Thymus (tissue), 11 donors: Measurements from ENCODE around the gene CRIM1. TPM values are rescaled to one million over a fixed set of nuclear protein-coding genes. Genes with fewer than 3 reads are reported as not detected.
A peak's percentile ranks its signal among the peaks of the same experiment; 100 is the strongest.

Experiments used
- DNase-seq, 9 donors: peaks; one replicate each; pipeline ENCODE4 v3.0.0-alpha.2; 2013; ENCODE audit warnings: low spot score in 9 of 9, low read depth in 6 of 9, missing footprints in 1 of 9
- H3K27ac ChIP-seq, 2 donors: one replicate each; pipeline ENCODE4 v1.5.1; 2013; ENCODE audit warnings: control low read depth in 1 of 2, low read depth in 1 of 2, low read length in 1 of 2, mild to moderate bottlenecking in 1 of 2, moderate library complexity in 1 of 2
- H3K27me3 ChIP-seq, 2 donors: one replicate each; pipeline ENCODE4 v1.5.1; 2013; ENCODE audit warnings: low read length in 1 of 2; ENCODE audit not compliant: control insufficient read depth in 2 of 2, insufficient read depth in 1 of 2
- H3K36me3 ChIP-seq, 2 donors: one replicate each; pipeline ENCODE4 v1.5.1; 2013; ENCODE audit warnings: low read length in 1 of 2, mild to moderate bottlenecking in 1 of 2, moderate library complexity in 1 of 2; ENCODE audit not compliant: control insufficient read depth in 2 of 2, insufficient read depth in 2 of 2
- H3K4me1 ChIP-seq, 2 donors: one replicate each; pipeline ENCODE4 v1.5.1; 2013; ENCODE audit warnings: low read length in 2 of 2; ENCODE audit not compliant: control insufficient read depth in 2 of 2, insufficient read depth in 2 of 2
- H3K4me3 ChIP-seq, 2 donors: one replicate each; pipeline ENCODE4 v1.5.1; 2013; ENCODE audit warnings: low read length in 2 of 2, control low read depth in 1 of 2, mild to moderate bottlenecking in 1 of 2
- H3K9me3 ChIP-seq, 2 donors: one replicate each; pipeline ENCODE4 v1.5.1; 2013; ENCODE audit warnings: low read length in 1 of 2, mild to moderate bottlenecking in 1 of 2; ENCODE audit not compliant: control insufficient read depth in 2 of 2, insufficient read depth in 1 of 2
- WGBS: extraction: QIAGEN DNeasy Blood & Tissue Kit; methylation state at CpG from one replicate; pipeline ENCODE4 v1.1.7; 2013; 5-methylcytosine and 5-hydroxymethylcytosine counted together
- polyA plus RNA-seq: library from polyadenylated mRNA; stranded (reverse); fragments of 200-250 nt; gene quantifications from one replicate; pipeline ENCODE4 v1.2.3, GENCODE V29; 2013
- total RNA-seq: library from RNA; stranded (reverse); fragments of 120-200 nt; gene quantifications from one replicate; pipeline ENCODE4 v1.2.4, GENCODE V29; 2013
- donor health status: healthy.

CRIM1 gene
- total and polyA plus RNA-seq, 2 donors, result 9.1 to 24.3 TPM

DNA sequence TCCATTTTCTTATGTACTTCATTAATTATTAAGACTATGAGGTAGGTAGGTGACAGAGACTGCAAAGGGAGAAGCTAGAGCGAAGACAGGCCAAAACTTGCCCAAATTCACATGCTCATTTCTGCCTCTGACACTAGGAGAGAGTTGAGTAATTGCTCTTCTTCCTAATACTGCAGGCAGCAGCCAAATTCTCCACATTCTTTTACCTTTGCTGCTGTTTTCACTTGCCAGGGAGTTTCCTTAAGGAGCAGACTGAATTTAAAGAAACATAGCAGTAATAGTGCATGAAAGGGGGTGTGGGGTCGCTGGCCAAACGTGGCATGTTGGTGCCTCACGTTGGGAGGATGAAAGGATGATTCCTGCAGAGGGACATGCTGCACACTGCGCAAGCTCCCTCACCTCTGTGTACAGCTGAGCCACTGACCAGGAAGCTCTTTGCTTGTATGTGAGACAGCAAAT lies 12.3 kb downstream of the CRIM1 start:
- 92% methylated on average over 5 of the region's 5 CpGs for WGBS
- no peak overlapping the region for H3K4me3 ChIP-seq

DNA sequence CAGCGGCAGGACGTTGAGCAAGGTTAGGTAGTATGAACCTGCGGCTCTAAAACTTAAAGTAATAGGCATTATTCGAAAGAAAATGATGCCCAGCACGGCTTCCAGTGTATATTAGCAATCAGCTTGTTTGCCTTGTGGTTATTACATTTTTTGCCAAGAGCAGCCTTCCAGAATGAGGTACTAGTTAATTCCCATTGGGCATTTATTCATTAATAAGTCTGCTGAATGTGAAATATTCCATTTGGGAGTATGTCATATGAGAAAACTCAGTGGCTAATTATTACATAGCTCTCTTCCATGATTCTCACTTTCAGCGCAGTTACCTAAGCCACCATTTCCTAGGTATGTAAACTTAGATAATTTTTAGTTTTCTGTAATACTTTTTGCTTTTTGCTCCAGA lies 12.9 kb downstream of the CRIM1 start:
- no peak for DNase-seq
- Histone ChIP-seq H3K36me3 (no peaks in the 10 kb centered on the region), H3K27me3 (no peaks in the 10 kb centered on the region), H3K9me3 (no peaks in the 10 kb centered on the region), H3K4me1 (no peaks in the 10 kb centered on the region), H3K27ac (peak overlapping the region; percentile 31 to 58), H3K4me3 (no peak overlapping the region)
- 94% methylated on average over 6 of the region's 6 CpGs for WGBS

More for the DNA sequence above, 12.3 kb downstream of the CRIM1 start:
- Histone ChIP-seq H3K36me3 (no peaks in the 10 kb centered on the region), H3K9me3 (no peaks in the 10 kb centered on the region), H3K4me1 (no peaks in the 10 kb centered on the region), H3K27me3 (no peaks in the 10 kb centered on the region), H3K27ac (peak overlapping the region; percentile 65 to 74)
- no peak for DNase-seq

DNA sequence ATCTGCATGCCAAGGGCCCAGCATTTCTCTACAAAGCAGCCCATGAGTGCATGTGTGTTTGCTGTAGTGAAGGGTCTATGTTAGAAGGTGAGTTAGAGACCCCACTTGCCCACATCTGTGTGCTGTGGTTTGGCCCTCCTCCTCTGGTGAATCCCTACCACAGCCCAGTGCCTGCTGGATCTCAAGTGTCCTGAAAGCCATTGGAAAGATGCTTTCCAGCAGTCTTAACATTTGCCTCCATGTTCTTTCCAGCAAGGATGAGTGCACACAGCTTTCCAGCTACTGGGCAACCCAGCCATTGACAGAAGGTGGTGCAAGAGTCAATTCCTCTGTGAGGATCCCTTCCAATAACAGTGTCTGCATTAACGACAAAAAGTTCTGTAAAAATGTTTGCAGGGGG lies 13.6 kb downstream of the CRIM1 start:
- Histone ChIP-seq H3K27ac (peak overlapping the region in 1 of 2 donors; percentile 27), H3K4me3 (no peak overlapping the region), H3K9me3 (no peaks in the 10 kb centered on the region), H3K36me3 (no peaks in the 10 kb centered on the region), H3K4me1 (no peaks in the 10 kb centered on the region), H3K27me3 (no peaks in the 10 kb centered on the region)
- no peak for DNase-seq
- 93% methylated on average over 1 of the region's 1 CpG for WGBS

DNA sequence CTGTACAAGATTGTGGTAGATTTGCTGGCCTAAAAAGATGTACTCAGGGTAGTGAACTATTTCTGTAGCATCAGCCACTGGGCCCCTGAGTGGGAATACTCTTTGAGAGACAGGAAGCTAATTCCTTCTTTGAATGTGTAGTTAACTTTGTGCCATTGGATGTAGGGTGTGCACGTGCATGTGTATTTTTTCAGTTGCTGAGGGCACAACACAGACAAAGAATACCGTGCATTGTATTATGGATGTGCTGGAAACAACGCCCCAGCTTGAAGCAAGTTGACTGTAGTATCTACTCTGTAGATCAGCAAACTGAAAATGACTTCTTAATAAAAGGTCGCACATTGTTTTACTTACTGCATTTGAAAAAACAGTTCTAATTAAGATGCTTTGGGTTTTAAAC lies 14.1 kb downstream of the CRIM1 start:
- Histone ChIP-seq H3K4me3 (no peak overlapping the region), H3K4me1 (no peaks in the 10 kb centered on the region), H3K9me3 (no peaks in the 10 kb centered on the region), H3K36me3 (no peaks in the 10 kb centered on the region), H3K27me3 (no peaks in the 10 kb centered on the region), H3K27ac (no peak overlapping the region)
- WGBS, result 83% methylated on average over 4 of the region's 4 CpGs
- no peak for DNase-seq

DNA sequence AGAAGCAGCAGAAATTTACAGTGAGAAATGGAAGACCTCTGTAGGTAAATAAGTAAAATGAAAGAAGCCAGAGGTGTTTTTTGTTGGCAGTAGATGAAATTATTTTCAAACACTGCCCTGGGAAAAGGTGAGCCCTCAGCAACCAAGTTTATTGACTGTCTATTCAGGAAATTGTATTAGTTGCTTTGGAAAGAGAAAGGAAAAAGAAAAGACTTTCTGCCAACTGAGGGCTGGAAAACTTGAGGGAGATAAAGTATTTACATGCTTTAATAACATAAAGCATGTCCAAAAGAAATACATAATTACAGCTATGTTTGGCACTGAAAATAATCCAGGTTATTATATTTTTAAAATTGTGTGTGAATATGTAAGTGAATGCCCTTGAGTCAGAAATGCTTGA lies 14.7 kb downstream of the CRIM1 start:
- no peaks in the 10 kb centered on the region for H3K36me3 ChIP-seq
- no peaks in the 10 kb centered on the region for H3K27me3 ChIP-seq
- DNase-seq, result no peak
- H3K4me1 ChIP-seq, result no peaks in the 10 kb centered on the region
- no peak overlapping the region for H3K27ac ChIP-seq
- H3K4me3 ChIP-seq, result no peak overlapping the region
- H3K9me3 ChIP-seq, result no peaks in the 10 kb centered on the region

DNA sequence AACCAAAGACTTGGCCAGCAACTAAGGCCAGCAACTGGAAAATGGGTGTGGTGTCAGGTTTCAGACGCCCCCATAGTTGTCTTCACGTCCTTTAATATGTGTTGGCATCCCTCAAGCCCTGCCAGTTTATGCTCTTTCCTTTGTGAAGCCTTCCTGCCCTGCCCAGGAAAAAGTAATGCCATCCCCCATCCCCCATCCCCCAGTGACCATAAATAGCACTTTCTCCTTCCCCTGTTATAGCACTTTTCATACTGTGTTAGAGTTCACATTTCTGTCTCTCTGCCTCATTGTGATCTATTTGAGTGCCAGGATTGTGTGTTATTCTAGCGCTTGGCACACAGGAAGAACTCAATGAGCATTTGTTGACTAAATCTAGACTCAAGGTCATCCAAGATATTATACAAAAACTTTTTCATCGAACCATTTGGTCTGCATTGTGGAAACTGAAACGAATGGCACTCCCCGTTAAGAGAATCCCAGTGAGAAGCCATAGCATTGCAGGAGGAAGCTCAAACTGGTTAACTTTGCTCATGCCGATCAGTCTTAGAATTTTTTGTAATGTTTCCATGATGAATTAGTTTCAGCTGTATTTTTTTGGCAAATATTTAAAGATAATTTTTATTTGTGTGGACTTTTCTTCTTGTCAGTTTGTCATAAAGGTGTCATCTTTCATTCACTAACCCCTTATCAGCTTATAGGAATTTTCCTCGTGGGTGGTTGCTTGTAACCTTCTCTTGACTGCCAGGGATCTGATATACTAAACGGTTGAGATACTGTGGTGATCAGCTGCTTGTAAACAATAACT lies 15.7 kb downstream of the CRIM1 start:
- no peak for DNase-seq
- no peaks in the 10 kb centered on the region for H3K27me3 ChIP-seq
- H3K36me3 ChIP-seq, result no peaks in the 10 kb centered on the region
- H3K4me3 ChIP-seq, result no peak overlapping the region
- H3K27ac ChIP-seq, result no peak overlapping the region
- no peaks in the 10 kb centered on the region for H3K9me3 ChIP-seq
- H3K4me1 ChIP-seq, result no peaks in the 10 kb centered on the region
- WGBS, result 93% methylated on average over 9 of the region's 9 CpGs

DNA sequence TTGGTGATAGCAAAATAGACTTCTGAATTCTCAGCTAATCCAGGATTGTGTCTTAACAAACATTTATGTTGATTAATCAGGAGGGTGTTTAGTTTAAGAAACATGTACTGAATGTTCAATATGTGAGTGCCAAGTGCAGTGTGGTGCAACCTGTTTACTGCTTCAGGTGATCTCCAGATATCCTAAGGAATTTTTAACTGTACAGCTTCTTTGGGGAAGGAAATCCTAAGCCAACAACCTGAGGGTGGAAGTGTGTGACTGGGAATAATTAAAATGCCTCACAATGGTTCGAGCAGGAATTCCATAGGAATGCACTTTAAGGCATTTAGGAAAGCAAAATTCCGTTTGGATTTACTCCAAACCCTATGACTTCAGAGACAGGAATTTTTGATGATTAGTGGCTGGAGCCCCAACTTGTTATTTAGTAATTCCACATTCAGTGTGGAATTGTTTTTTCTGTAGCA lies 16.4 kb downstream of the CRIM1 start:
- Histone ChIP-seq H3K9me3 (no peaks in the 10 kb centered on the region), H3K4me1 (no peaks in the 10 kb centered on the region), H3K27me3 (no peaks in the 10 kb centered on the region), H3K27ac (no peak overlapping the region), H3K4me3 (no peak overlapping the region), H3K36me3 (no peaks in the 10 kb centered on the region)
- no peak for DNase-seq
- 86% methylated on average over 2 of the region's 2 CpGs for WGBS

DNA sequence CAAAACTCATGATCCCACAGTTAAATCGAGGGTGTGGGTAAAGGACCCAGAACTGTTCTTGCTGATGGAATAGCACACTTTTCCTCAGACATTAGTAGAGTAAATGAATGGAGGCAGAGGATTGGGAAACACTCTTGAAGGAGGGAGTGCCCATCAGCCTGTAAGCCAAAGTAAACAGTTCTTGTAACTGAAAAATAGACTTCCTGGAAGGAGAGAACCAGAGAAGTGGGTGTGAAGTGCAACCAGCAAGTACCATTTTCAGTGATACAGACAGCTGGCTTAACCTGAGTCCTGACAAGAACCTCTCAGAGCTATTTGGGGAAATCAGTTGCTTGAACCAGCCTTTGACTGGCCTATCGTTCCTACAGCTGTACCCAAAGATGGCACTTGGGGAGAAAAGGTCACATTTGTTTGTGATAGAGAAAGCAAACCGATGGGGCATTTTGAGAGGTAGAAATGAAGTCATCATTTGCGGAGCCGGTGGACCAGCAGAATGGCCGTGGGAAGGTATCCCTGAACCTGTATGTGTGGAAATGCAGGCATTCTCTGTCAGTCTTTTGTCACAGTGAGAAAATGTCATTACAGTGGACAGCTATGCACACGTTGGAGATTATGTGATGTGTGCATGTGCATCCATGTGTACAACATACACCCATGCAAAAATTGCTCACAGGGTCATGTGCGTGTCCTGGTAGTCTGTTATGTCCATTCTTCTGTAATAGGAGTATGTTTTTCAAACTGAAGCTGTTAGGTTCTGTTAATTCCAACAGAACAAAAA lies 17.8 kb downstream of the CRIM1 start:
- H3K27ac ChIP-seq, result no peak overlapping the region
- H3K36me3 ChIP-seq, result no peaks in the 10 kb centered on the region
- no peaks in the 10 kb centered on the region for H3K27me3 ChIP-seq
- H3K9me3 ChIP-seq, result no peaks in the 10 kb centered on the region
- DNase-seq, result no peak
- 93% methylated on average over 8 of the region's 8 CpGs for WGBS
- no peak overlapping the region for H3K4me3 ChIP-seq
- H3K4me1 ChIP-seq, result no peaks in the 10 kb centered on the region

DNA sequence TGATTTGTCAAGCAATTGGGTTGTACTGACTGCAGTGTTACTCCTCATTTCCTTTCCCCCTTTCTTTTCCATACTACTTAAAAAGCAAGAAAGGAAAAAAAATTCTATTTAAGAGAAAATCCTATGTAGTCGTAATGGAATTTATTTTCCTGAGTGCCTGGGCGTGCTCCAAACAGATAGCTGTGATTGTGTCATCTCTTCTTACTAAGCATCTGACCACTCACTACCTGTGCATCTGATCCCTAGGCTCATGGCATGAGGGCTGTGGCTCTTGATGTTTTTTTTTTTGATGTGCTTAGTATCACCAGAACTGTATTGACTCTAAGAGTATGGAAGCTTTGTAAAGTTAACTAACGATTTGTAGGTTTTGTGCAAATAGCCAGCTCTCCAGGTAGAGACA lies 19.0 kb downstream of the CRIM1 start:
- Histone ChIP-seq H3K4me3 (no peak overlapping the region), H3K27me3 (no peaks in the 10 kb centered on the region), H3K4me1 (no peaks in the 10 kb centered on the region), H3K36me3 (no peaks in the 10 kb centered on the region), H3K9me3 (no peaks in the 10 kb centered on the region), H3K27ac (no peak overlapping the region)
- 98% methylated on average over 3 of the region's 3 CpGs for WGBS
- no peak for DNase-seq
